ENCODE data around the gene IRF9. TPM values are rescaled to one million over a fixed set of nuclear protein-coding genes. Genes with fewer than 3 reads are reported as not detected.

The IRF9 gene
- total RNA-seq, 1 donor from 2014 or later = 158 TPM

DNA sequence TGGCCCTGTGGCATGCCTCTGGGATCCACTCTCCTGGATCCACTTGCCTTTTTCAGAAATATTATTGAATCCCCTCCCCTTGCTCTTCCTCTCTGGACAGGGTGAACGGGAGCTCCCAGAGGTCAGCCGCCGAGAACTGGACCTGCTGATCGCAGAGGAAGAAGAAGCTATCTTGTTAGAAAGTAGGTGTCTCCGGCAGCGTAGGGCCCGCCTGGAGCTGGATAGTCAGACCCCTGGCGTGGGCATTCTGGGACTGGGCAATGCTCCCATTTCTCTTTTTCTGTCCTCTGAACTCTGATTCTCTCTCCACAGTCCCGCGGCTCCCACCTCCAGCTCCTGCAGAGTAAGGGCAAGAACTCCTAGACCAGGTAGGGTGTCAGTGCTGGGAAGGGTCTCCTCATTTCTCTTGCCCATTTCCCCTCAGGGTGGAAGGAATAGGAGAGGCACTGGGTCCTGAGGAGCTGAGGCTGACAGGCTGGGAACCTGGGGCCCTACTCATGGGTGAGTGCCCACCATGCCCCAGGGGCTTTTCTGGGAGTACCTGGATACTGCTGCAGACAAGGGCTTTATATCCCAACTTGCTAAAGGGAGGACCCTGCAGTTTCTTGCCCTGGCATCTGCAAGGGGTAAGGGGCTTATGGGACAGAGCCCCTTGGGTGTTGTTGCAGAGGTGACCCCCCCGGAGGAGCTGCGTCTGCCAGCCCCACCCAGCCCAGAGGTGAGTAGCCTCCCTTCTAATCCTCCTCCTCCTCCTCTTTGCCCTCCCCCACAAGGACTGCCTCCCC, 16.2 kb downstream of the IRF9 start:
- ATAC-seq (no peak), DNase-seq (no peak)
- Histone ChIP-seq H3K36me3 (peaks cover 92% of the 10 kb centered on the region), H3K9me3 (no peaks in the 10 kb centered on the region), H3K4me1 (peaks cover 2% of the 10 kb centered on the region), H3K27ac (no peak overlapping the region), H3K4me3 (no peak overlapping the region), H3K27me3 (ENCODE audit: low read depth) (no peaks in the 10 kb centered on the region)
- TF ChIP-seq, protein P1, sequence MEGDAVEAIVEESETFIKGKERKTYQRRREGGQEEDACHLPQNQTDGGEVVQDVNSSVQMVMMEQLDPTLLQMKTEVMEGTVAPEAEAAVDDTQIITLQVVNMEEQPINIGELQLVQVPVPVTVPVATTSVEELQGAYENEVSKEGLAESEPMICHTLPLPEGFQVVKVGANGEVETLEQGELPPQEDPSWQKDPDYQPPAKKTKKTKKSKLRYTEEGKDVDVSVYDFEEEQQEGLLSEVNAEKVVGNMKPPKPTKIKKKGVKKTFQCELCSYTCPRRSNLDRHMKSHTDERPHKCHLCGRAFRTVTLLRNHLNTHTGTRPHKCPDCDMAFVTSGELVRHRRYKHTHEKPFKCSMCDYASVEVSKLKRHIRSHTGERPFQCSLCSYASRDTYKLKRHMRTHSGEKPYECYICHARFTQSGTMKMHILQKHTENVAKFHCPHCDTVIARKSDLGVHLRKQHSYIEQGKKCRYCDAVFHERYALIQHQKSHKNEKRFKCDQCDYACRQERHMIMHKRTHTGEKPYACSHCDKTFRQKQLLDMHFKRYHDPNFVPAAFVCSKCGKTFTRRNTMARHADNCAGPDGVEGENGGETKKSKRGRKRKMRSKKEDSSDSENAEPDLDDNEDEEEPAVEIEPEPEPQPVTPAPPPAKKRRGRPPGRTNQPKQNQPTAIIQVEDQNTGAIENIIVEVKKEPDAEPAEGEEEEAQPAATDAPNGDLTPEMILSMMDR (IDR thresholded peaks at IDR 0.05) = no peak
- intact Hi-C loops (cut with DNase I) = no loop called here

DNA sequence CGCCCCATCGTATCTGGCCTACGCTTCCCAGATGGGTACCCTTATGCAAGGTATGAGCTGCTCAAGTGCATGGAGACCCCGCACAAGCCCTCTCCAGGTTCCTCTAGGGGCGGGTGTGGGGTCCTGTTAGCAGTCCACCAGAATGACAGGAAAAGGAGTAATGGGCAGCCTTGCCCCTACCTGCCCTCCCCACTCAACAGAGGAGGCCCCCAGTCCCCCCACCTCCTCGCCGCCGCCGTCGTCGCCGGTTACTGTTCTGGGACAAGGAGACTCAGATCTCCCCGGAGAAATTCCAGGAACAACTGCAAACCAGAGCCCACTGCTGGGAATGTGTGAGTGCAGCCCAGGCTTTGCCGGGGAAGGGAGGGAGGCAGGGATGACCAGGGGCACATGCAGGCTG, 16.8 kb downstream of the IRF9 start:
- Histone ChIP-seq H3K9me3 (no peaks in the 10 kb centered on the region), H3K36me3 (peaks cover 92% of the 10 kb centered on the region), H3K4me3 (no peak overlapping the region)

DNA sequence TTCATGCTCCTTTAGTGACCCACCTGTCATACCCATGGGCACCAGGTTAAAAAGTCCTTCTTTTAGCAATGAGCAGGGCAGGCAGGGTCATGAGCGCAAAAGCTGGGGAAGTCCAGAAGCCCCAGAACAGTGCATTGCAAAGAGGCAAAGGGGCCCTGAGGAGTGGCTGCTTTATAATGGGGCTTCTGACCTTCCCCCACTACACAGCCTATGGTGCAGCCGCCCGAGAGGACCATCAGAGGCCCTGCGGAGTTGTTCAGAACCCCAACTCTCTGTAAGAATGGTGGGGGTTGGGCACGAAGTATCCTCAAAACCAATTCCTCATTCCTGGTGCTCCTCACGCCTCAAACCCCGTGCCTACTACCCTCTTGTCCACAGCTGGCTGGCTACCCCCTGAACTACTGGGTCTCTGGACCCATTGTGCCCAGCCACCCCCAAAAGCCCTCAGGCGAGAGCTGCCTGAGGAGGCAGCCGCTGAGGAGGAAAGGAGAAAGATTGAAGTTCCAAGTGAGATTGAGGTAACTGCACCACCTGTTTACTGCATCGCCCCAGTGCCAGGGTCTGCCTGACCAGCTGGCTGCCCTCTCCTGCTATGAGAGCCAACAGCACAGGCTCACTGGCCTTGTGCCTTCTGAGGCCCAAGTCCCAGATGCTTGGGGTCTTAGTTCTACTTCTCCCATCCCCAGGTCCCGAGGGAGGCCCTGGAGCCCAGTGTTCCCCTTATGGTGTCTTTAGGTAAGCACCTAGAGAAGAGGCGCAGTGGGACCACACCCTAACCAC, 17.5 kb downstream of the IRF9 start:
- Histone ChIP-seq H3K36me3 (peaks cover 93% of the 10 kb centered on the region), H3K9me3 (no peaks in the 10 kb centered on the region), H3K27me3 (ENCODE audit: low read depth) (no peaks in the 10 kb centered on the region), H3K27ac (no peak overlapping the region), H3K4me3 (no peak overlapping the region), H3K4me1 (no peaks in the 10 kb centered on the region)
- DNase-seq (no peak), ATAC-seq (no peak)
- intact Hi-C loops (cut with DNase I) = no loop called here
- TF ChIP-seq, protein P1 (IDR thresholded peaks at IDR 0.05) = no peak

More for the DNA sequence above, 16.8 kb downstream of the IRF9 start:
- Histone ChIP-seq H3K27me3 (ENCODE audit: low read depth) (no peaks in the 10 kb centered on the region), H3K27ac (no peak overlapping the region), H3K4me1 (no peaks in the 10 kb centered on the region)
- DNase-seq = no peak
- intact Hi-C loops (cut with DNase I) = no loop called here
- ATAC-seq = no peak
- TF ChIP-seq, protein P1 (IDR thresholded peaks at IDR 0.05) = no peak

DNA sequence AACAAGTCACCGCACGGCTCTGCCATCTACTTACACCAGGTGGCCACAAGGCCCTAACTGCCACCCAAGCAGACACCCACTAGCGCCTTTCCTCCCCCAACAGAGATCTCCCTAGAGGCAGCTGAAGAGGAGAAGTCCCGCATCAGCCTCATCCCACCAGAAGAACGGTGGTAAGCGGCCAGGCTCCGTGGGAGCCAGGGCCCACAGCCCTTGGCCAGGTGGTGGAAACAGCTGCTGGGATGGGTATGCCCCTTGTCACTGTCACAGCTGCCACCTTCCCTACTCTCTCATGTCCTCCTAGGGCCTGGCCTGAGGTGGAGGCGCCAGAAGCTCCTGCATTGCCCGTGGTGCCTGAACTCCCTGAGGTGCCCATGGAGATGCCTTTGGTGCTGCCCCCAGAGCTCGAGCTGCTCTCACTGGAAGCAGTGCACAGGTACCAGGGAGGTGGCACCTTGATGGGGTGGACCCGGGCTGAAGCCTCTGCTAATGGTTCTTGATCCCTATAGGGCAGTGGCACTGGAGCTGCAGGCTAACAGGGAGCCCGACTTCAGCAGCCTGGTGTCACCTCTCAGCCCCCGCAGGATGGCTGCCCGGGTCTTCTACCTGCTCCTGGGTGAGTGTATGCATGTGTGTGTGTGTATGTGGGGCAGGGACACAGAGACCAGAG, 18.4 kb downstream of the IRF9 start:
- Histone ChIP-seq H3K36me3 (peaks cover 99% of the 10 kb centered on the region), H3K9me3 (no peaks in the 10 kb centered on the region), H3K27ac (no peak overlapping the region), H3K27me3 (ENCODE audit: low read depth) (no peaks in the 10 kb centered on the region), H3K4me1 (no peaks in the 10 kb centered on the region), H3K4me3 (no peak overlapping the region)
- TF ChIP-seq, protein P1 (IDR thresholded peaks at IDR 0.05) = no peak
- intact Hi-C loops (cut with DNase I) = no loop called here
- ATAC-seq (no peak), DNase-seq (no peak)

DNA sequence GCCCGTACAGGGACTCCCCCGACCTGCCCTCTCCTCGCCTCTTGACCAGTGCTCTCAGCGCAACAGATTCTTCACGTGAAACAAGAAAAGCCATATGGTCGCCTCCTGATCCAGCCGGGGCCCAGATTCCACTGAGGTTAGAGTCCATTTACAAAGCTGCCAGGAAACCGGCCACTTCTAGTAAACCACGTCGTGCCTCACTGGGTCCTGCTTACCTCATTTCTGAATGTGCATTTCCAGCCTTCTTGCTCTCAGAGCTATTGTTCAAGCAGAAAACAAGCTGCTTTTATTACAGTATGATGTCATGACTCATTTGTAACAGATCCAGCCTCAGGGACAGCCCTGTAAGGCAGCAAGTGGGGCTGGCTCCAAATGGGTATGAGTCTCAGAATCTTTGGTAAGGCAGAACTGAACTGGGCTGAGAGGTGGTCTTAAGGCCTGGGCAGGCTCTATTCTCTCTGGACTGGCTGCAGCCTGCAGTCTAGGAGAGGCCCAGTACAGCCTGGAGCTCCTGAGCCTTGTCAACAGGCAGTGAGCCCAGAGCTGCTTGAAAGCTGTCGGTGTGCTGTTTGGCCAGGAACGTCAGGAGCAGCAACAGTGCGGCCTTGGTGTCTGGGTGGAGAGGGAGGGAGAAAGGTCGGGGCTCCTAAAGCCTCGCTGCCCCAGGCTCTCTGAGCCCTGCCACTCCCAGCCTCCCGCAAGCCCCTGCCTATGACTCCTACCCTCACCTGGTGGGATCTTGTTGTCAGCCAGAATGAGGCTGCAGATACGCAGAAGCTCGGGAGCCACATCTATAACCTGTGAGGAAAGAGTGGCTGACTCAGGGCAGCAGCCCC, 19.1 kb downstream of the IRF9 start:
- Histone ChIP-seq H3K27ac (no peak overlapping the region), H3K9me3 (no peaks in the 10 kb centered on the region), H3K36me3 (peaks cover 99% of the 10 kb centered on the region), H3K4me1 (no peaks in the 10 kb centered on the region), H3K27me3 (ENCODE audit: low read depth) (no peaks in the 10 kb centered on the region), H3K4me3 (no peak overlapping the region)
- TF ChIP-seq, protein P1 (IDR thresholded peaks at IDR 0.05) = no peak
- no peak for ATAC-seq
- DNase-seq = no peak
- intact Hi-C loops (cut with DNase I) = no loop called here
